Mesenchymal stem cell (in vitro differentiated cells and primary cell): ENCODE results near the gene ACYP1.
A peak's percentile ranks its signal among the peaks of the same experiment; 100 is the strongest.

Source experiments
- DNase-seq: peaks from one replicate; pipeline ENCODE4 v3.0.0-alpha.2; 2013
- H2AFZ ChIP-seq: one replicate; pipeline ENCODE4 v1.6.1; 2013; ENCODE audit warnings: low read depth, mild to moderate bottlenecking, control low read depth, inconsistent platforms, low read length, moderate library complexity
- H2AK5ac ChIP-seq: 2 replicates; pipeline ENCODE4 v1.6.1; 2013; ENCODE audit warnings: low read length, moderate library complexity, mild to moderate bottlenecking, inconsistent platforms; ENCODE audit not compliant: severe bottlenecking
- H2BK120ac ChIP-seq: one replicate; pipeline ENCODE4 v1.6.1; 2013; ENCODE audit warnings: low read depth, mild to moderate bottlenecking, inconsistent platforms, low read length, moderate library complexity
- H2BK12ac ChIP-seq, 2 experiments: one replicate each; pipeline ENCODE4 v1.6.1; 2013; ENCODE audit warnings: inconsistent platforms in 2 of 2, low read length in 2 of 2, mild to moderate bottlenecking in 2 of 2, moderate library complexity in 2 of 2, control low read depth in 1 of 2
- H2BK15ac ChIP-seq: one replicate; pipeline ENCODE4 v1.6.1; 2013; ENCODE audit warnings: mild to moderate bottlenecking, low read depth, inconsistent platforms; ENCODE audit not compliant: poor library complexity, severe bottlenecking
- H2BK5ac ChIP-seq: 2 replicates; pipeline ENCODE4 v1.6.1; 2013; ENCODE audit warnings: low read depth, mild to moderate bottlenecking, low read length, control low read depth, inconsistent platforms; ENCODE audit not compliant: poor library complexity, severe bottlenecking
- H3K14ac ChIP-seq, 2 experiments: one replicate each; pipeline ENCODE4 v1.6.1; 2013; ENCODE audit warnings: inconsistent platforms in 2 of 2, low read length in 2 of 2, control low read depth in 1 of 2, mild to moderate bottlenecking in 1 of 2, moderate library complexity in 1 of 2
- H3K18ac ChIP-seq, 2 experiments: one replicate each; pipeline ENCODE4 v1.6.1; 2013; ENCODE audit warnings: inconsistent platforms in 2 of 2, low read length in 2 of 2, control low read depth in 1 of 2, low read depth in 1 of 2, mild to moderate bottlenecking in 1 of 2
- H3K23ac ChIP-seq, 2 experiments: one replicate each; pipeline ENCODE4 v1.6.1; 2013; ENCODE audit warnings: inconsistent platforms in 2 of 2, low read length in 2 of 2, mild to moderate bottlenecking in 2 of 2, moderate library complexity in 2 of 2, control low read depth in 1 of 2
- H3K27ac ChIP-seq: 2 replicates; pipeline ENCODE4 v1.5.1; 2013; ENCODE audit warnings: mild to moderate bottlenecking, moderate library complexity, low read length, control low read depth, inconsistent platforms; ENCODE audit not compliant: poor library complexity, severe bottlenecking
- H3K27me3 ChIP-seq, 2 experiments: 2 replicates each; pipeline versions ENCODE4 v1.6.1 to v1.7.0; 2013; ENCODE audit warnings: low read length in 2 of 2, mild to moderate bottlenecking in 2 of 2, moderate library complexity in 2 of 2, control low read depth in 1 of 2, inconsistent platforms in 1 of 2; ENCODE audit not compliant: control insufficient read depth in 1 of 2, insufficient read depth in 1 of 2
- H3K36me3 ChIP-seq, 2 experiments: 2 replicates each; pipeline versions ENCODE4 v1.6.1 to v1.7.0; 2013; ENCODE audit warnings: low read length in 2 of 2, control low read depth in 1 of 2, inconsistent platforms in 1 of 2, low read depth in 1 of 2, mild to moderate bottlenecking in 1 of 2; ENCODE audit not compliant: insufficient read depth in 2 of 2, control insufficient read depth in 1 of 2
- H3K4ac ChIP-seq, 2 experiments: one replicate each; pipeline ENCODE4 v1.6.1; 2013; ENCODE audit warnings: inconsistent platforms in 2 of 2, low read length in 2 of 2, mild to moderate bottlenecking in 2 of 2, moderate library complexity in 2 of 2, control low read depth in 1 of 2, low read depth in 1 of 2
- H3K4me1 ChIP-seq: 2 replicates; pipeline ENCODE4 v1.6.1; 2013; ENCODE audit warnings: low read depth, low read length, control low read depth; ENCODE audit not compliant: control insufficient read depth, insufficient read depth
- H3K4me2 ChIP-seq: 2 replicates; pipeline ENCODE4 v1.6.1; 2013; ENCODE audit warnings: low read length, mild to moderate bottlenecking, inconsistent platforms; ENCODE audit not compliant: poor library complexity, severe bottlenecking
- H3K4me3 ChIP-seq, 2 experiments: 2 replicates each; pipeline versions ENCODE4 v1.5.1 to v1.7.0; 2013; ENCODE audit warnings: low read length in 2 of 2, mild to moderate bottlenecking in 2 of 2, control low read depth in 1 of 2, low read depth in 1 of 2; ENCODE audit not compliant: insufficient read depth in 1 of 2
- H3K79me1 ChIP-seq: replicated peaks from 2 replicates; pipeline ENCODE4 v1.6.1; 2013; ENCODE audit warnings: mild to moderate bottlenecking, control low read depth, low read length, inconsistent platforms; ENCODE audit not compliant: poor library complexity, severe bottlenecking
- H3K9ac ChIP-seq: 2 replicates; pipeline ENCODE4 v1.7.0; 2013; ENCODE audit warnings: mild to moderate bottlenecking, low read length, moderate library complexity
- H3K9me3 ChIP-seq: 2 replicates; pipeline ENCODE4 v1.7.0; 2013; ENCODE audit warnings: mild to moderate bottlenecking, low read length; ENCODE audit not compliant: control insufficient read depth
- H4K8ac ChIP-seq: one replicate; pipeline ENCODE4 v1.6.1; 2013; ENCODE audit warnings: inconsistent platforms, mild to moderate bottlenecking, low read length, moderate library complexity
- H4K91ac ChIP-seq: one replicate; pipeline ENCODE4 v1.6.1; 2013; ENCODE audit warnings: mild to moderate bottlenecking, low read length, inconsistent platforms
- WGBS: methylation state at CpG from one replicate; pipeline ENCODE4 v1.1.7; 2013; ENCODE audit warnings: mixed read lengths; 5-methylcytosine and 5-hydroxymethylcytosine counted together

The ACYP1 gene

DNA sequence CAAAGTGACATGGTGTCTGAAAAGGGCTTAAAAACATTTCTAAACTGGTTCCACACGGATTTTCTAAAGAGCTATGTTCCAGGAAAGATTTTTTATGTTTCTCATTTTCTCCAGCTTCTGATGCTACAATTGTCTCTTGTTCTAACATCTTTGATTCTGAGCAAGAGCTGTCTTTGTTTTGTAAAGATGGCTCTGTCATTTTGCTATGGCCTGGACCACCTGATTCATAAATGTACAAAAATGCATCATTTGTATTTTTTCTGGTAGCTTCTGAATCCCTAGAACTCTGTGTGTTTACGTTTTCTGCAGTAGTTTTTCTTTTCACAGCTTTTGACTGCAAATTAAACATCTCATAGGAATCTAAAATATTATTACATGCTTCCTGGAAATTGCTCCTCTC, 15.7 kb downstream of the ACYP1 start:
- H4K91ac ChIP-seq: no peak overlapping the region
- WGBS: 98% methylated on average over 2 of the region's 2 CpGs
- H3K4me2 ChIP-seq: no peak overlapping the region

DNA sequence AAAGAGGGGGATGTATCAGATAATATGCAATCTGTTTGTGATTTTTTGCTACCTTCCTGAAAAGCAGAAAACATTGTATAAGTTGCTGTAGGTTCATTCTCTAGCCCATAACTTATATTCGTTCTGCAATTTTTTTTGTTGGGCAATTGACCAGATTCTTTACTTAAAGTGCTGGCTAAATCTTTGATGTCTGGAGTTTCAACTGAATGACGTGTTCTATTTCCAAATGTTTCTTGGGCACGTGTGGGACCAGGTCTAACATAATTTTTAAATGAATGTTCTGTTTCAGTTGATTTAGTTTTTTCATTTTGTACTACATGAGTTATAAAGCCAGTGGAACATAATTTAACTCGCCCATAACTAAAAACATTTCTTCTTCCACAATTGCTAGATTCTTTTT, 16.3 kb downstream of the ACYP1 start:
- no peak overlapping the region for H2BK15ac ChIP-seq
- H4K8ac ChIP-seq: no peak overlapping the region
- no peaks in the 10 kb centered on the region for H3K9me3 ChIP-seq
- no peak overlapping the region for H3K18ac ChIP-seq
- no peak for DNase-seq
- 95% methylated on average over 4 of the region's 4 CpGs for WGBS
- H3K36me3 ChIP-seq: peaks cover 0 to 13% of the 10 kb centered on the region in 2 experiments
- no peaks in the 10 kb centered on the region for H3K27me3 ChIP-seq
- peak overlapping the region; percentile 93 for H3K9ac ChIP-seq
- peaks cover 7% of the 10 kb centered on the region for H3K4me1 ChIP-seq
- H2BK120ac ChIP-seq: no peak overlapping the region
- no peak overlapping the region for H3K27ac ChIP-seq
- H3K4me3 ChIP-seq: peak overlapping the region in 1 of 2 experiments; percentile 17
- no peak overlapping the region for H3K14ac ChIP-seq
- no peak overlapping the region for H3K23ac ChIP-seq
- H2BK12ac ChIP-seq: no peak overlapping the region
- H3K4me2 ChIP-seq: no peak overlapping the region
- H4K91ac ChIP-seq: no peak overlapping the region
- no peak overlapping the region for H2AK5ac ChIP-seq
- H2BK5ac ChIP-seq: no peak overlapping the region
- H3K79me1 ChIP-seq: peaks cover 7% of the 10 kb centered on the region
- no peak overlapping the region for H3K4ac ChIP-seq
- no peak overlapping the region for H2AFZ ChIP-seq

More for the DNA sequence above, 15.7 kb downstream of the ACYP1 start:
- Histone ChIP-seq H3K9ac (peak overlapping the region; percentile 93), H2BK12ac (no peak overlapping the region), H3K23ac (no peak overlapping the region), H3K4me1 (peaks cover 6% of the 10 kb centered on the region), H2AFZ (no peak overlapping the region), H3K4me3 (no peak overlapping the region), H3K14ac (no peak overlapping the region), H3K18ac (no peak overlapping the region), H2AK5ac (no peak overlapping the region), H3K9me3 (no peaks in the 10 kb centered on the region), H2BK5ac (no peak overlapping the region), H2BK120ac (no peak overlapping the region), H3K4ac (no peak overlapping the region), H3K36me3 (peaks cover 0 to 11% of the 10 kb centered on the region in 2 experiments), H3K27me3 (no peaks in the 10 kb centered on the region), H3K27ac (no peak overlapping the region), H4K8ac (no peak overlapping the region), H3K79me1 (peaks cover 9% of the 10 kb centered on the region), H2BK15ac (no peak overlapping the region)
- no peak for DNase-seq

GRCh38 chr14:75046899-75047298, 16.9 kb downstream of the ACYP1 start:
- Histone ChIP-seq H4K91ac (no peak overlapping the region), H3K18ac (no peak overlapping the region), H3K4ac (no peak overlapping the region), H2BK12ac (no peak overlapping the region), H2BK5ac (no peak overlapping the region), H3K27me3 (no peaks in the 10 kb centered on the region), H3K9ac (no peak overlapping the region), H3K79me1 (peaks cover 7% of the 10 kb centered on the region), H4K8ac (no peak overlapping the region), H2AFZ (no peak overlapping the region), H2AK5ac (no peak overlapping the region), H3K4me3 (peak overlapping the region in 1 of 2 experiments; percentile 17), H3K4me1 (peaks cover 10% of the 10 kb centered on the region), H3K14ac (no peak overlapping the region), H2BK15ac (no peak overlapping the region), H2BK120ac (no peak overlapping the region), H3K36me3 (peaks cover 0 to 19% of the 10 kb centered on the region in 2 experiments), H3K4me2 (no peak overlapping the region), H3K9me3 (no peaks in the 10 kb centered on the region), H3K27ac (no peak overlapping the region), H3K23ac (no peak overlapping the region)
- DNase-seq: peak; percentile 64
- 88% methylated on average over 2 of the region's 3 CpGs for WGBS

DNA sequence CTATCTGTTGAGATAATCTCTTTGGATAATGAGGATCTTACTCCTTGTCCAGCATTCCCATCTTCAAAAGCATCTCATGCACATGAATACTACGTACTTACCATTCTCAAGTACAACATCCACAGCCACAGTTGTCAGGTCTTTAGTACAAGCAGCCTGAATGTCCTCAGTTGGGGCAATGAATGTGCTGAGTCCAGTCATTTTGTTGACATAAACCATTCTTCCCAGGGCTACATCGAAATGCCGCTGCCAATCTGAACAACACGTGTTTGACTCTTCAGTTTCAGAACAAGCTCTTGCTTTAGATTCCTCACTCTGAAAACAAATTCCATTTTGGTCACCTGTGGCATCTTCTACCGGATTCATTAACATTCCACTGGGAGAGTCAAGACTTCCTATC, 17.5 kb downstream of the ACYP1 start:
- no peak overlapping the region for H3K4ac ChIP-seq
- no peak overlapping the region for H2BK120ac ChIP-seq
- H3K4me2 ChIP-seq: no peak overlapping the region
- no peak overlapping the region for H3K18ac ChIP-seq
- peaks cover 7% of the 10 kb centered on the region for H3K79me1 ChIP-seq
- no peak overlapping the region for H2BK15ac ChIP-seq
- no peaks in the 10 kb centered on the region for H3K9me3 ChIP-seq
- no peak overlapping the region for H3K27ac ChIP-seq
- no peak overlapping the region for H4K8ac ChIP-seq
- no peaks in the 10 kb centered on the region for H3K27me3 ChIP-seq
- WGBS: 81% methylated on average over 5 of the region's 5 CpGs
- H2AK5ac ChIP-seq: no peak overlapping the region
- H3K4me3 ChIP-seq: no peak overlapping the region
- H3K9ac ChIP-seq: no peak overlapping the region
- no peak overlapping the region for H2AFZ ChIP-seq
- no peak overlapping the region for H2BK12ac ChIP-seq
- H3K14ac ChIP-seq: no peak overlapping the region
- DNase-seq: no peak
- no peak overlapping the region for H2BK5ac ChIP-seq
- H3K4me1 ChIP-seq: peaks cover 10% of the 10 kb centered on the region
- H3K23ac ChIP-seq: no peak overlapping the region
- peaks cover 0 to 24% of the 10 kb centered on the region in 2 experiments for H3K36me3 ChIP-seq
- no peak overlapping the region for H4K91ac ChIP-seq
